ENCODE results near the gene IRF7.

The IRF7 gene

DNA sequence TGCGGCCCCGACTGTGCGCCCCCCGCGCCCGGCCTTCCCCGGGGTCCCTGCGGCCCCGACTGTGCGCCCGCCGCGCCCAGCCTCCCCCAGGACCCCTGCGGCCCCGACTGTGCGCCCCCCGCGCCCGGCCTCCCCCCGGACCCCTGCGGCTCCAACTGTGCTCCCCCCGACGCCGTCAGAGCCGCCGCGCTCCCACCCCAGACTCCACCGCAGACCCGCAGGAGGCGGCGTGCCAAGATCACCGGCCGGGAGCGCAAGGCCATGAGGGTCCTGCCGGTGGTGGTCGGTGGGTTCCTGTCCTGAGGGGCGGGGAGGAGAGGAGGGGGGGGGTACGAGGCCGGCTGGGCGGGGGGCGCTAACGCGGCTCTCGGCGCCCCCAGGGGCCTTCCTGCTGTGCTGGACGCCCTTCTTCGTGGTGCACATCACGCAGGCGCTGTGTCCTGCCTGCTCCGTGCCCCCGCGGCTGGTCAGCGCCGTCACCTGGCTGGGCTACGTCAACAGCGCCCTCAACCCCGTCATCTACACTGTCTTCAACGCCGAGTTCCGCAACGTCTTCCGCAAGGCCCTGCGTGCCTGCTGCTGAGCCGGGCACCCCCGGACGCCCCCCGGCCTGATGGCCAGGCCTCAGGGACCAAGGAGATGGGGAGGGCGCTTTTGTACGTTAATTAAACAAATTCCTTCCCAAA lies 24.4 kb upstream of the IRF7 start:
- DNase-seq: no peak

DNA sequence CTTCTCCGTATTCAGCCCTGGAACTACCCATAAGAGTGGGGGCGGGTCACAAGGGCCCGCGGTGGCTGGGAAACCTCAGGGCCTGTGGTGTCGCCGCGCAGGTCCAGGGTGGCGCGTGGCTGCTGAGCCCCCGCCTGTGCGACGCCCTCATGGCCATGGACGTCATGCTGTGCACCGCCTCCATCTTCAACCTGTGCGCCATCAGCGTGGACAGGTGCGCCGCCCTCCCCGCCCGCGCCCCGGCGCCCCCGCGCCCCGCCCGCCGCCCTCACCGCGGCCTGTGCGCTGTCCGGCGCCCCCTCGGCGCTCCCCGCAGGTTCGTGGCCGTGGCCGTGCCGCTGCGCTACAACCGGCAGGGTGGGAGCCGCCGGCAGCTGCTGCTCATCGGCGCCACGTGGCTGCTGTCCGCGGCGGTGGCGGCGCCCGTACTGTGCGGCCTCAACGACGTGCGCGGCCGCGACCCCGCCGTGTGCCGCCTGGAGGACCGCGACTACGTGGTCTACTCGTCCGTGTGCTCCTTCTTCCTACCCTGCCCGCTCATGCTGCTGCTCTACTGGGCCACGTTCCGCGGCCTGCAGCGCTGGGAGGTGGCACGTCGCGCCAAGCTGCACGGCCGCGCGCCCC lies 23.7 kb upstream of the IRF7 start:
- DNase-seq: no peak

DNA sequence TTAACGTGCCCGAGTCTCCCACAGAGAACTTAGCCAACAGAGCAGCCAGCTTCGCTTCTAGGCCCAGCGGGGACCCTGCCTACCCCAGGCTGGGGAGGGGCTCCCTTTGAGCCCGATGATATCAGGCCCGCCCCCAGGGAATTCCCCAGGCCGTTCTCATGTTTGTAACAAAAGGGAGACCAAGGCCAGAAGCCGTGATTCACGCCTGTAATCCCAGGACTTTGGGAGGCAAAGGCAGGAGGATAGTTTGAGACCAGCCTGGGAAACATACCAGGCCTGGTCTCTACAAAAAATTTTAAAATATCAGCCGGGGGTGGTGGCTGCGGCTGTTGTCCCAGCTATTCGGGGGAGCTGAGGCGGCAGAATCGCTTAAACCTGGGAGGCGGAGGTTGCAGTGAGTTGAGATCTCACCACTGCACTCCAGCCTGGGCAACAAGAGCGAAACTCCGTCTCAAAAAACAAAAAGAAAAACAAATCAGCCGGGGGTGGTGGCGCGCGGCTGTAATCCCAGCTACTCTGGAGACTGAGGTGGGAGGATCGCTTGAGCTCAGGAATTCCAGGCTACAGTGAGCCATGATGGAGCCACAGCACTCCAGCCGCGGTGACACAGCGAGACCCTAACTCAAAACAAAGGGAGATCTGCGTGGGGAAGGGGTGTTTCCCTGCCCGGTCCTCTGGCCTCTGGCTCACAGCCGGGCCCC lies 23.0 kb upstream of the IRF7 start:
- DNase-seq: no peak

DNA sequence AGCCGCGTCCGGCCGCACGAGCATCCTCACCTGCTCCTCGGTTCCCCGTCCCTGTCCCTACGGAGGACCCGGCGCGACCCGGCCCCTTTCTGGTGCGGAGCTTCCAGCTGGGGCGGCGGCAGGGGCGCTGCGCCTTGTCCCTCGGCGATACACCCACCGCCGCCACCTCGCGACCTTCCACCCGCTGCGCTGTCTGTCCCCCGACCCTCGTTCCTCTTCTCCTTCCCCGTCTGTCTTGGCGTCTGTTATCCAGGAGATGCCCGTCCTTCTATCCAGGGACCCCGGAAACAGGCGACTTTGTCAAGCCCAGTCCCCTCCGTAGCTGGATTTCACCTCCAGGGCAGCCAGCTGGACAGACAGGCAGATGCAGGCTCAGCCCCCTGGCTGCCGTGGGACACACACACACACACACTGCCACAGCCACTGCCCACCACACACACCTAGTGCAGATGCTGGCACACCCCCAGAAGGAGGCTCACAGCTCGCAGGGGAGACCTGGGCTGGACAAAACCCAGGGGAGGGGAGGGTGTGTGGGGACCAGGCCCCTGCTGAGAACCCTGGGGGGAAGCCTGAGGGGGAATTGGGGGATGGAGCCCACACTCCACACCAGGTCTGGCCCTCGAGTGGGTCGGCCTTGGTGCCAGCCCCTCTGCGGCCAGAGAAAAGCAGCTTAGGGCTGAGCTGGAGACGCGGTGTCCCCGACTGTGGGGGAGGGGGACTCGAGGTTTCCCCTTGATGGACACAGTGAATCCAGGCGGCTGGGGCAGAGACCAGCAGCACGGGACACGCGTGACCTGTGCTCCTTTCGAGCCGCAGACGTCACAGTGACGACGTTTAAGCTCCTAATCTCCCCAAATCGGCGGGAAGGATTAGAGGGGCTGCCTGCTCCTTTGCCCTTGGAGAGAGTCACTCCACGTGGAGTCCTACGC lies 22.1 kb upstream of the IRF7 start:
- no peak for DNase-seq

DNA sequence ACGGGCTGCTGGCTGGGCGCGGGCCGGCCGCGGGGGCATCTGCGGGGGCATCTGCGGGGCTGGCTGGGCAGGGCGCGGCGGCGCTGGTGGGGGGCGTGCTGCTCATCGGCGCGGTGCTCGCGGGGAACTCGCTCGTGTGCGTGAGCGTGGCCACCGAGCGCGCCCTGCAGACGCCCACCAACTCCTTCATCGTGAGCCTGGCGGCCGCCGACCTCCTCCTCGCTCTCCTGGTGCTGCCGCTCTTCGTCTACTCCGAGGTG lies 21.5 kb upstream of the IRF7 start:
- no peak for DNase-seq

DNA sequence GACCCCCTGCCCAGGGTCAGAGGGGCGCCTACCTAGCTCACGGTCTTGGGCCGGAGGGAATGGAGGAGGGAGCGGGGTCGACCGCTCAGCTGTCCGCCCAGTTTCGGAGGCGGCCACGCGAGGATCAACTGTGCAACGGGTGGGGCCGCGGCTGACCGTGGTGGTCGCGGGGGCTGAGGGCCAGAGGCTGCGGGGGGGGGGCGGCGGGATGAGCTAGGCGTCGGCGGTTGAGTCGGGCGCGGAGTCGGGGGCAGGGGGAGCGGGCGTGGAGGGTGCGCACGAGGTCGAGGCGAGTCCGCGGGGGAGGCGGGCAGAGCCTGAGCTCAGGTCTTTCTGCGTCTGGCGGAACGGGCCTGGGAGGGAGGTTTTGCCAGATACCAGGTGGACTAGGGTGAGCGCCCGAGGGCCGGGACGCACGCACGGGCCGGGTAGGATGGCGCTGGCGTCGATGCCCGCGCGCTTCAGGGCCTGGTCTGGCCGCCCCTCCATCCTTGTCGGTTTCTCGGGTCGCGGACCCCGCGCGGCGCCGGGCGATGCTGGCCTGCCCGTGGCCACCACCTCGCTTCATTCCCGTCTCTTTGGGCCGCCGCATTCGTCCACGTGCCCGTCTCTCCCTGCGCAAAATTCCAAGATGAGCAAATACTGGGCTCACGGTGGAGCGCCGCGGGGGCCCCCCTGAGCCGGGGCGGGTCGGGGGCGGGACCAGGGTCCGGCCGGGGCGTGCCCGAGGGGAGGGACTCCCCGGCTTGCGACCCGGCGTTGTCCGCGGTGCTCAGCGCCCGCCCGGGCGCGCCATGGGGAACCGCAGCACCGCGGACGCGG lies 21.0 kb upstream of the IRF7 start, which contains the start of gene DRD4:
TSS of gene DRD4 (plus strand) at position 759 of the 822 bp plus-strand sequence. CDS start at position 795, 36 bp downstream.
- DNase-seq: no peak

DNA sequence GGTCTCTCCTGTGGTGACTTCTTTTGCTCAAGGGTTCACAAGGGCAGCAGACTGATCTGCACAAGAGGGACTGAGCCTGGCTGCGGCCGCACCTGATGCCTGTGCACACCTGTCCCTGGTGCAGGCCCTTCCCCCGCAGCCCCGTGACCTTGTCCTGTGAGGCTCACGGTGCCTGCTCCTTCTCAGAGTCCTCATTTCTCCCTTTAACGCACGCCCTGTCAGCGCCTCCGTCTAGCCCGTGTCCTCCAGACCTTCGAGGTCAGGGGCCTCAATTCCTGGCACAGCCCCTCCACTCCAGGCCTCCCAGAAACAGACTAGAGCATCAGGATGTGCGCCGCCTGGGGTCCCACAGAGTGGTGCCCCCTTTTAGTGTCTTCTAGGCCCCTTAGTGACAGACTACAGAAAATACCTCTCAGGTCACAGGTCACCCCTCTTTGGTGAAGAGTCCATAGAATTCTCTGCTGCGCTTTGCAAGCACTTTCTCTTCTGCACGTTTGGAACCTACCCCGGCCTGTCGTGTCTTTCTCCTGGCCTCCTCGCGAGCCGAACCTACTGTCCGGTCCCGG lies 20.3 kb upstream of the IRF7 start:
- DNase-seq: no peak

DNA sequence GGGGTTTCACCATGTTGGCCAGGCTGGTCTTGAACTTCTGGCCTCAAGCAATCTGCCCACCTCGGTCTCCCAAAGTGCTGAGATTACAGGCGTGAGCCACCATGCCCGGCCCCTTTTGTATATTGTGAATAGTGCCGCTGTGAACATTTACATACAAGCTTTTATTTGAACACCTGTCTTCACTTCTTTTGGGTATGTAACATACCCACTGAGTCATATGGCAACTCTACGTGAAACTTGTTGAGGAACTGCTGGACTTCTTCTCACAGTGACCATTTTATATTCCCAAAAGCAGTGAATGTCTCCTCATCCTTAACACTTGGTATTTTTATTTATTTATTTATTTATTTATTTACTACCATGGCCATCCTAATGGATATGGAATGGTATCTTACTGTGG lies 15.1 kb upstream of the IRF7 start:
- DNase-seq: no peak

DNA sequence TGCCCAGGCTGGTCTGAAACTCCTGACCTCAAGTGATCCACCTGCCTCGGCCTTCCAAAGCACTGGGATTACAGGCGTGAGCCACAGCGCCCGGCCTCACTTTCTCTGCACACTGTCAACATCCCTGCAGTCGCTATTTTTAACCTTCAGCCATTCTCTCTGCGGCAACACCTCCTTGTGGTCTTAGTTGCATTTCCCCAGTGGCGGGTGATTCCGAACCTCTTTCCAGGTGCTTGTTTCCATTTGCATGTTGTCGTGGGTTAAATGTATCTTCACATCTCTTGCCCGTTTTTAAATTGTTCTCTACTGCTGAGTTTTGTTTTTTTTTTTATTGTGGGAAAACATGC lies 13.5 kb upstream of the IRF7 start:
- no peak for DNase-seq

DNA sequence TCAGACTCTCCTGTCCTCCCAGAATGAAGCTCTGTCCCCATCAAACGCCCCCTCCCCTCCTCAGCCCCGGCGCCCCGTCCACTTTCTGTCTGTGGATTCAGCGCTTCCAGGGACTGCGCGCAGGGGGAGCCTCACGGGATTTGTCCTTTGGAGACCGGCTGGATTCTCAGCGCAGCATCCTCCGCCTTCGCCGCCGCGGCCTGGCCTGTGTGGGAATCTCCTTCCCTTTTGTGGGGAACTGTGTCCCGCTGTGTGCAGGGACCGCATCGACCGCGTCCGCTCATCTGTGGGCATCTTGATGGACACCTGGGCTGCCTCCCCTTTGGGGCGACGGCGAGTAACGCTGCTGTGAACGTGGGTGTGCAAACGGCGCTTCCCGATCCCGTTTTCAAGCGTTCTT lies 12.3 kb upstream of the IRF7 start:
- DNase-seq: no peak

DNA sequence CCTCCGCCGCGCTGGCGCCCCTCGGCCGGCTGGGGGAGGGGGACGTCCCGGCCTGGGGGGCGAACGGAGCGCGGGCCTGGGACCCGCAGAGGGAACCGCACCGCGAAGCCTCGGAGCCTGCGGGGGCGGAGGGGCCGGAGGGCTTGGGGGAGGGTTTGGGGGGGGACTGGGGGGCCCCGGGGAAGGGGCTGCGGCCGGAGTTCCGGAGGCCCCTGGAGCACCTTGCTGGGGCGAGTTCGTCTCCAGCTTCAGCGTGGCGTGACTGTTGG lies 11.5 kb upstream of the IRF7 start:
- no peak for DNase-seq

DNA sequence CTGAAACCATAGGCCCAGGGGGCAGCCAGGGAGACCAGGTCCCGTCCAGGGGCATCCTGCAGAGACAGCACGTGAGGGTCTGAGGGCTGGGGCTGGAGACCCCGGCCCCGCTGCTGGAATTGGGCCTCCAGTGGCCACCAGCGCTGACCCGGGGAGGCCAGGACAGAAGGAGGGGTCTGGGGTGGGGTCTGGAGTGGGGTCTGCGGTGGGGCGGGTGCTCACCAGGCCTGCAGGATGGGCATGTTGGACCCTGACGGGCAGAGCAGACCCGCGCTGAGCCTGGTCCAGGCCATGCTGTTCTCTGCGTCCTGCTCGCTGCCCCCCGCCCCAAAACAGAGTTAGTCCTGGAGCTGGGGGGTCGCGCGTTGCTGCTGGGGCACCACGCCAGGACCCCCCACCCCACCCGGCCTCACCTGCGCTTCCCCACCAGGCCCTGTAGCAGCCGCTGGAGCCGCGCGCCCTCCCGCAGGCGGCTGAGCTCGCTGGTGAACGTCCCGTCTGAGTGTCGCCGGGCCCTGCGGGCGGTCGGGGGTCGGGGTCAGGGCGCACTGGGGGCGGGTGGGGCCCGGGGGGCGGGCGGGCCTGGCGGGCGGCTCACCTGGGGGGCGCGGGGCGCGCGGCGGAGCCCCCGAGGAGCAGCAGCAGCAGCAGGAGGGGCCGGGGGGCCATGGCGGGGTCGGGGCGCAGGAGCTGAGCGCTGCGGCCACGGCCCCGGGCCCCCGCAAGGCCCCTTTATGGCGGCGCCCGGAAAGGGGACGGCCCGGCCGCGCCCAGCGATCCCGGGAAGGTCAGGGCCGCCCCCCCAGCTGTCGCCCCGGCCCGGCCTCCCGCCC lies 10.9 kb upstream of the IRF7 start, which contains the start of gene SCT:
TSS of gene SCT (minus strand) at position 707 of the 833 bp plus-strand sequence. CDS start at position 669, 38 bp downstream.
- no peak for DNase-seq

DNA sequence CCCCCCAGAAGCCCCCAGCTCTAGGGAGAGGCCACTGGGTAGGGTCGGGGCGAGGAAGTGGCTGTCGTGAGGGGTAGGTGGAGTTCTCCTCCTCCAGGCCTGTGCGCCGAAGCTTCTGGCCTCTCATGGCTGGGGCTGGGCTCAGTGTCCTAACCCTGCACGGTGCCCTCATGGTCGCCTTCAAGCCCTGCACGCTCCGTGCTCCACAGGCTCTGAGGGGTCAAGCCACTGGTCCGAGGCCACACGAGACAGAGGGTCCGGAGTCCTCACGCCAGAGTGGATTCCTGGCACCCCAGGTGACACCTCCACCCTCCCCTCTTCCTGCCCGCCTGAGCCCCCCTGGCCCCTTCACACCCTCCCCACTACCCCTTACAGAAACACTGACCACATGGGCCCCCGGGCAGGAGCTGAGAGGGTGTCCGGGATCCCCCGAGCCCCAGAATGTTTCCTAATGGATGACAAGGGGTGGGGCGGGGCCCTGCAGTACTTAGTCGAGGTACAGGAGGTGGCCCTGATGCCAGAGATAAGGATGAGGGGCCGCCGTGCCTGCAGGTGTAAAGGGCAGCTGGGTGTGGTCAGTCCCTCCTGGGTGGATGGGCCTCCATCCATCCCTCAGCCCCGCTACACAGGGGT lies 10.0 kb upstream of the IRF7 start:
- DNase-seq: no peak

DNA sequence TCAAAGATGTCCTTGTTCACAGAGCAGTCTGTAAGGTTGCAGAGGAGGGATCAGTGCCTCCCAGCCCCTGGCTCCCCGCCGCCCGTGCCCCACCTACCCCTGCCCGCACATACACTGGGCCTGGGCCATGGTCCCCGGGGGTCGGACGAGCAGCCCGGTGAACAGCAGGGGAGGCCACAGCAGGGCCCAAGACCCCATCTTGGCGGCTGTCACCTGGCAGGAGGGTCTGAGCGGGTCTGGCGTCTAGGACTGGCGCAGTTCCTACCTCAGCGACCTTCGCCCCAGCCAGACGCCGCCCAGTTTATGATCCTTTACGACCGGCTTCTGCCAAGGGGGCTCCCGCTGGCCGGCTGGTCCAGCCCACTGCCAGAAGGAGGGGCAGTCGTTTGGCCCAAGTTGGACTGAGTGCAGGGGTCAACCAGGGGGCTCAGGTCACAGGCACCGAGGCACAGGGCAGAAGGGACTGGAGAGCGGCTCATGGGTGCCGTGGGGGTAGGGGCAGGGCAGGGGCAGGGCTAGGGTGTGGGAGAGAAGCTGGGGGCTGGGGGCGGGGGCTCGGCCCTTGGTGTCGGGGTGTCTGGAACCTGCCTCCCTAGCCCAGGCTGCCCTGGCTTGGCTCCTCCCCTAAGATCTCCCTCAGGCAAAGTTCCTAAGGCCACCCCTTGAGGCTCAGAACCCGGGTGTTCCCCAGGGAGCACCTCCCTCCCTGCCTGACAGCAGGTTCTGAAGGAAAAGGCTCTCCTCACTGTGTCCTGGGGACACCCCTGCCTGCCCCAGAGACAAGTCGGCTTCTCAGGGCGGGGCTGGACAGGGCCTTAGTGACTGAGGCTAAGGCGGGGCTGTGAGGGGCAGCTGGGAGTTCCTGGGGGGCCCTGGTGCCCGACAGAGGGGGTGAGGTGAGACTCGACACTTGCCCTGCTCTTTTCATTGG lies 9.2 kb upstream of the IRF7 start, which contains the start of gene CDHR5:
TSS of gene CDHR5 (minus strand) at position 251 of the 931 bp plus-strand sequence. CDS start at position 198, 53 bp downstream.
- no peak for DNase-seq

DNA sequence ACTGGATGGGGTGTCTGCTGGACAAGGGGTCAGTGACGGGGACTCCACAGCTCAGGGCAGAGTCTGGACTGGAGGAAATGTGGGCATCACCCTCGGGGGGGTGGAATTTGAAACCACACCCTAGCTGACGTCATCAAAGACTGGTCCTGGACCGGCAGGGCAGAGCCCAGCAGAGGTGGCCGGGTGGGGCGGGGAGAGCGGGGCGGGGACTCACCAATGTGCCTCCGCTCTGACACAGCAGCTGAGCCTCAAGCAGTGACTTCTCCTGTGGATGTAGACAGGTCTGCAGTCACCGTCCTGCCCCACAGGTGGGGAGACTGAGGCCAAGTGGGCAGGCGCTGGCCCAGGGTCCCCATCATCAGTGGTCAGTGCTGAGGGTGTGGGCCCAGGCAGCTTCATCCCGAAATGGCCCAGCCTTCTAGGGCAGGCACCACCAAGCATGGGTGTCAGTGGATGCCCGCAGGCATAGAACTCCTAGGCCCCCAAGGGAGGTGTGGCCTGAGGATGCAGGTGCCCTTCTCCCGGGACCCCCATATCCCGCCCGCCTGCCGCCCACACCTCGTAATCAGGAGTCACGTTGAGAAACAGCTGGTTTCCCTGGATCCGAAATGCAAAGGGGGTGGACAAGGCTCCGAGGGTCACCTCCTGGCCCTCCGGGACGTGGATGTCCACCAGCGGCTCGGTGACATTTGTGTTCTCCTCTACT lies 8.4 kb upstream of the IRF7 start:
- DNase-seq: no peak

DNA sequence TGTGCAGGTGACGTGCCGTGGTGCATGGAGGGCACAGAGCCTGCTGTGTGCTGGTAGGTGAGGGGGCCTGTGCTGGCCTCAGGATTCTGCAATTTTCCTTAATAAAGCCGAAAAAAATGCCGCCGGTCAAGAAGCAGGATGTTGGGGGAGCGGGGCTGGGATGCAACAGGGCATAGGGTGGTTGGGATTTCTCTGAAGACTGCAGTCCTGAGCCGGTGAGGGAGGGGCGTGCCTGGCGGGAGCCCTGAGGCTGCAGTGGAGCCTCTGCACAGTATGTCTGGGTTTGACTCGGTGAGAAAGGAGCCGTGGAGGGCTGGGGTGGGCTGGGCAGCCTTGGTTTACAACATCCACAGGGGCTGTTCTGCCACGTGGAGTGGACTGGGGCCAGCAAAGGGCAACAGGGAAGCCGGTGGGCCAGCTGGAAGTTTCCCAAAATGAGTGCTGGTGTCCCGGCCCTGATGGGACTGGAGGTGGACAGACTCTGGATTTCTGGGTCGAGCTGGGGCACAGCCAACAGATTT lies 7.7 kb upstream of the IRF7 start:
- DNase-seq: no peak

DNA sequence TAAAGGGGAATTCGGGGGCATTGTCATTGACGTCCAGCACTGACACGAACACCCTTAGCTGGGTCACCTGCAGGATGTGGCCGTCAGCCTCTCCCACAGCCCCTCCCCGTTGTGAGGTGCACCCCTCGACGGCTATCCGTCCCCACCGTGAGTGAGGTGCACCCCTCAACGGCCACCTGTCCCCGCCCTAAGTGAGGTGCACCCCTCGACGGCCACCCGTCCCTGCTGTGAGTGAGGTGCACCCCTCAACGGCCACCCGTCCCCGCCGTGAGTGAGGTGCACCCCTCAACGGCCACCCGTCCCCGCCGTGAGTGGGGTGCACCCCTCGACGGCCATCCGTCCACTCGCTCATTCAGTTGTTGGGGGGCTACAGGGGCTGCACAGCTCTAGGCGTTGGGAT lies 6.1 kb upstream of the IRF7 start:
- no peak for DNase-seq

DNA sequence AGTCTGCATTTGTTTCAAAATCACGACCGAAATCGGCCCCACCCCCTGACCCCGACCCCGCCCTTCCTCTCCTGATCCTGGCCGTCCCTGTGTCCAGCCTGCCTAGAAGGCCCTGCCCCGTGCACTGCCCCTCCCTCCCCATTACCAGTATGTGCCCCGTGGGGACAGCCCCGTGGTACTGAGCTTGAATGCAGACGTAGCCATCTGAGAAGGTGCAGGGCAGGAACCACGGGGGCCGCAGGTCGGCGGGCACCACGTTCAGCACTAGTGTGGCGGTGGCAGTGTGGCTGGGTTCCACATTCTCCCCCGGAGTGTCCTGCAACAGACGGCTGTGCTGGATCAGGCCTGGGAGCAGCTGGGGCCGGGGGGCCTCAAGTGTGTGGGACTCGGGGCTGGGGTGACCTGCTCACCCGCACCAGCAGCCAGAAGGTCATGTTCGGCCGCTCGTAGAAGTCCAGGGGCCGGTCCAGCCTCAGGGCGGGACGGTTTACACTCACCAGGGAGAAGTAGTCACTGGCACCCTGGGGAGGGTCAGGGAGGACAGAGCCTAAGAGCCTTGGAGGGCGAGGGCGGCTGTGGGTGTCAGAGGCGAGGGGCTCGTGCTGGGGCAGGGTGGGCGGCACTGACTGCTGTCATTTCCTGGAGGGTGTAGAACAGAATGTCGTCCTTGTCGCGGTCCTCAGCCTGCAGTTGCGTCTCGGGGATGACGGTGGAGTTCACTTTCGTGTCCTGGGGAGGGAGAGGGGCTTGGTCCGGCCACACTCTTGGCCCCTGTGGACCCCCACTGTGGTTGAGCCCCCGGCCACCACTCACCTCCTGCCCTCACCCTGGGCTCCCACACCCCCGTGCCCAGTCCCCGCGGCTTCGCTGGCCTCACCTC lies 5.4 kb upstream of the IRF7 start:
- DNase-seq: no peak
